ENCODE data around the gene SPINK2. TPM values are rescaled to one million over a fixed set of nuclear protein-coding genes. Genes with fewer than 3 reads are reported as not detected.
A peak's percentile ranks its signal among the peaks of the same experiment; 100 is the strongest.

The SPINK2 gene, protein sequence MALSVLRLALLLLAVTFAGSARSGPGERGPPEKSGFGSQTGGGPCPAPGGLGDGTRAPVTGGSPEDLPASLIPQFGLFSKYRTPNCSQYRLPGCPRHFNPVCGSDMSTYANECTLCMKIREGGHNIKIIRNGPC
- polyA plus RNA-seq = 1 to 10 TPM in 1 of 4 donors, under 1 TPM in 2, not detected in 1; 0.51 to 7.0 (median 0.52) TPM
- long read RNA-seq, donor 1 = 0 reads
- long read RNA-seq, donor 2 = 0 reads
- long read RNA-seq, donor 3 = 0 reads
- long read RNA-seq, donor 4 = 0 reads
- long read RNA-seq, donor 5 = 0 reads
- long read RNA-seq, donor 6 = 0 reads
- long read RNA-seq, donor 7 = 0 reads
- long read RNA-seq, donor 8 = 0 reads
- long read RNA-seq, donor 9 = 0 reads
- long read RNA-seq, donor 10, partial matches to known transcripts = 0 of 1 reads
- long read RNA-seq, donor 10, other reads (novel, unspliced or antisense) = 0 of 1 reads

DNA sequence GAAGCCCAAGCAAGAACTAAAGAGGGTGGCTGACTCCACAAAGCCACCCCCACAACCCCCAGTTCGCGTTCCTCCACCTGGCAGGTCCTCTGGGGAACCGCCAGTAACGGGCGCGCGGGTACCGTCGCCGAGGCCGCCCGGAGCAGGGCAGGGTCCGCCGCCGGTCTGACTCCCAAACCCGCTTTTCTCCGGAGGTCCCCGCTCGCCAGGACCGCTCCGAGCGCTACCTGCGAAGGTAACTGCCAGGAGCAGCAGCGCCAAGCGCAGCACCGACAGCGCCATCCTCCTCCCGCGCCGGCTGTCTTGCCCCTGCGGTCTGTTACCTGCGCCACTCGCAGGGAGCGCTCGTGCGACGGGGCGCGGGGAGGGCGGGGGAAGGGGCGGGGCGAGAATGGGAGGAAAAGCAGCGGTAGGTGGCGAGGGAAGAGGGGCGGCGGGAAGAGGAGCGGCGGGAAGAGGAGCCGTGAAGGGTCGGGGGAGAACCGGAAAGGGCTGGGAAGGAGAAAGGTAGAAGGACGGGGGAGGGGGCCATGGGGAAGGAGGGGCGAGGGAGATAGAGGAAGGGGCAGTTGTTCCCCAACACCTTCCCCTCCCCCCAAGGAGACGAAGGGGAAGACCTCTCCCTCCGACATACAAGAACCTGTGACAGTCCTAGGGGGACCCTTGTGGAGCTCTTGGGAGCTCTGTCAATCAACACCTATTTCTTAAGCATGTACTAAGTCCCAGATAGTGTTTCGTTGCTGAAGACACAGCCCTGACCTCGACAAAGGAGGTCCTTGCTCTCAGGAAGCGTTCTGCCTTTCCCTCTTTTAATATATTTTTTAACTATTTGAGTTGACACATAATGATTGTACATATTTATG is at the start of gene SPINK2:
Gene SPINK2 (minus strand): TSS at position 321 of the 863 bp plus-strand sequence. CDS start 39 bp downstream, at position 282.
- Histone ChIP-seq H3K4me3 (ENCODE audit: low read depth in 1 of 3, low read length in 3 of 3) (peak within 1 kb of the TSS; percentile 20 to 66 (median 27)), H3K36me3 (ENCODE audit: control insufficient read depth in 3 of 3, insufficient read depth in 2 of 3, low read depth in 1 of 3, low read length in 3 of 3) (no peaks in the 10 kb centered on the region), H3K9me3 (ENCODE audit: control insufficient read depth in 2 of 2, insufficient read depth in 1 of 2, low read depth in 1 of 2, low read length in 1 of 2) (peaks cover 0 to 3% of the 10 kb centered on the region in 2 donors), H3K27ac (ENCODE audit: low read depth in 1 of 3, low read length in 2 of 3) (no peak within 1 kb of the TSS), H3K27me3 (ENCODE audit: control insufficient read depth in 3 of 3, insufficient read depth in 3 of 3, low read length in 3 of 3) (peaks cover 0 to 27% (median 3%) of the 10 kb centered on the region in 3 donors), H3K4me1 (ENCODE audit: control insufficient read depth in 3 of 3, insufficient read depth in 2 of 3, low read depth in 1 of 3, low read length in 2 of 3) (peaks cover 0 to 2% (median 0%) of the 10 kb centered on the region in 3 donors)
- WGBS, 3 donors = 1 to 3% (median 2%) methylated on average over 38 to 58 of the region's 58 CpGs
- FAIRE-seq = no peak
- DNase-seq = peak; percentile 54 to 63

DNA sequence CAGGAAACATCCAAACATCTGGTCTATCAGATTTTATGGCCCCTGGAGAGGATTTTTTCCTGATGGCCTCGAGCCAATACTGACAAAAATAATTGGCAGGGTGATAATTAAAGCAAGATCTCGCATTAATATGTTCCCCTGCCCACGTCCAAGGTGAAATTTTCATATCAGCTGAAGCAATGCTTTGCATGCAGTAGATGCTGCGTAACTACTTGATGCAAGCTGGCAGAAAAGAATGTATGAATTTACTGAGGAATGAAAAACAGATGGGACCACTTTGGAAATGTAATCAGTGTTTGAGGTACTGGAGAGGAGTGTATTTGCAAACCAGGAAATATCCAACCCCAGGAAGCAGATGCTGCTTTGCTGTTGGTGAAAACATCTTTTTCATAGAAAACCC is 49.4 kb upstream of the SPINK2 start:
- Histone ChIP-seq H3K27ac (ENCODE audit: low read depth in 1 of 3, low read length in 2 of 3) (no peak overlapping the region), H3K27me3 (ENCODE audit: control insufficient read depth in 3 of 3, insufficient read depth in 3 of 3, low read length in 3 of 3) (no peaks in the 10 kb centered on the region), H3K4me3 (ENCODE audit: low read depth in 1 of 3, low read length in 3 of 3) (no peak overlapping the region), H3K36me3 (ENCODE audit: control insufficient read depth in 3 of 3, insufficient read depth in 2 of 3, low read depth in 1 of 3, low read length in 3 of 3) (no peaks in the 10 kb centered on the region), H3K9me3 (ENCODE audit: control insufficient read depth in 2 of 2, insufficient read depth in 1 of 2, low read depth in 1 of 2, low read length in 1 of 2) (no peaks in the 10 kb centered on the region), H3K4me1 (ENCODE audit: control insufficient read depth in 3 of 3, insufficient read depth in 2 of 3, low read depth in 1 of 3, low read length in 2 of 3) (no peaks in the 10 kb centered on the region)
- WGBS, 3 donors = 20 to 25% (median 22%) methylated on average over 4 of the region's 4 CpGs
- FAIRE-seq (no peak), DNase-seq (no peak)

DNA sequence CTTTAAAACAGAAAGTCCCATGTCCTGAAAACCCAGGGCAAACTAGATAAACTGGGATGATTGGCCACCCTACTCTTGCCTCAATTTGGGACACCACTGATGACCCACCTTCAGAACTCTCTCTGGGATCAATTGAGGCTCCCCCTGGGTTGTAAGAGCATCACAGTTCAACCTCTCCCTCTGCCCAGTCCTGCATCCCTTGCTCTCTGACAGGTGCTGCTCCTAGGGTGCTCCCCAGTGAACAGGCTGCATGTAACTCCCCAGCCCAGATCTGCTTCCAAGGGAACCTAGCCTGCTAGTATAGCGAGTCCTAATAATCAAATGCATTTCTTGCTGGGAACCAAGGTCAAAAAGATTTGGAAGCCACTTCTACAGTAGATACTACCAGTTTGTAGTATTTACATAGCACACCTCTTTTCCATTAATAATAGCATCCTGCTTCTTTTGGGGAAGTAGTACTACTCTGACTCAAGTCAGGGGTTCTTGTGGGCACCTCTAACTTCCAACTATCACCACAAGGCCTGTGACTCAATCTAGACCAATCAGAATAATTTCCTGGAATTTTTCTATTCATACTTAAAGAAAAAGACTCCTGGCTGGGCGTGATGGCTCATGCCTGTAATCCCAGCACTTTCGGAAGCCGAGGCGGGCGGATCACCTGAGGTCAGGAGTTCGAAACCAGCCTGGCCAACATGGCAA is 42.1 kb upstream of the SPINK2 start:
- DNase-seq (no peak), FAIRE-seq (no peak)
- H3K27ac ChIP-seq (ENCODE audit: low read depth in 1 of 3, low read length in 2 of 3) = no peak overlapping the region
- H3K4me3 ChIP-seq (ENCODE audit: low read depth in 1 of 3, low read length in 3 of 3) = no peak overlapping the region
- no peaks in the 10 kb centered on the region for H3K36me3 ChIP-seq (ENCODE audit: control insufficient read depth in 3 of 3, insufficient read depth in 2 of 3, low read depth in 1 of 3, low read length in 3 of 3)
- no peaks in the 10 kb centered on the region for H3K27me3 ChIP-seq (ENCODE audit: control insufficient read depth in 3 of 3, insufficient read depth in 3 of 3, low read length in 3 of 3)
- 74 to 94% (median 82%) methylated on average over 7 of the region's 7 CpGs for WGBS, 3 donors
- H3K9me3 ChIP-seq (ENCODE audit: control insufficient read depth in 2 of 2, insufficient read depth in 1 of 2, low read depth in 1 of 2, low read length in 1 of 2) = no peaks in the 10 kb centered on the region
- H3K4me1 ChIP-seq (ENCODE audit: control insufficient read depth in 3 of 3, insufficient read depth in 2 of 3, low read depth in 1 of 3, low read length in 2 of 3) = no peaks in the 10 kb centered on the region

DNA sequence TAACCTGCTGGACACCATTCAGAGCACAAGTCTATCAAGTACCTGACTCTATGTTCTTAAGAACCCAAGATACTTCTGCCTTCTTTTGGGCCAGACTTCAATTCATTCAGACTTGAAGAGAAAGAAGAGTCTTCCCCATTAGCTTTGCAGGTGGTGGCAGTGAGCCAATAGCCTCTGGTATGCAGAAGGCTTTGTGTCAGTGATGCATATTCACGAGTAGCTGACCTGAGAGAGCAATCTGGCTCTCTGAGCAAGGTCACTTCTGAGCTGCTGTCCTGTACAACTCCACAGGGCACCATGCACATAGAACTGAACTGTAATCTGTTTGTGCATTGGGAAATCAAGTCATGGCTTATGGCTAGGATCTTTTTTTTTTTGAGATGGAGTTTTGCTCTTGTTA is 39.9 kb upstream of the SPINK2 start:
- FAIRE-seq = no peak
- no peak for DNase-seq

DNA sequence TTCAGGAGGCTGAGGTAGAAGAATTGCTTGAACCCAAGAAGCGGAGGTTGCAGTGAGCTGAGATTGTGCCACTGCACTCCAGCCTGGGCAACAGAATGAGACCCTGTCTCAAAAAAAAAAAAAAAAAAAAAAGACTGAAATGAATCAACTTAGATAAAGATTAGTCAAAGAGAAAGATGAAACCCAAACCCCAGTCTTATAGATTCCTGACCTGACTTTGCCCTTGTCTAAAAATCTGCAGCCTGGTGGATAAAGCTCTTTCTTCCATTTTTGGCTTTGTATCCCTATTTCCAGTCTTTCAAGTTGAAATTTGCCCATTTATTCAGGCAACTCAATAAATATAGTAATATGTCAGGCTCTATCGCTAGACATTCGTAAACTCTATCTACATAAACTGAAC is 39.3 kb upstream of the SPINK2 start:
- no peak overlapping the region for H3K4me3 ChIP-seq (ENCODE audit: low read depth in 1 of 3, low read length in 3 of 3)
- 82 to 89% (median 83%) methylated on average over 3 of the region's 3 CpGs for WGBS, 3 donors
- FAIRE-seq (no peak), DNase-seq (no peak)
- H3K4me1 ChIP-seq (ENCODE audit: control insufficient read depth in 3 of 3, insufficient read depth in 2 of 3, low read depth in 1 of 3, low read length in 2 of 3) = no peaks in the 10 kb centered on the region
- H3K27me3 ChIP-seq (ENCODE audit: control insufficient read depth in 3 of 3, insufficient read depth in 3 of 3, low read length in 3 of 3) = no peaks in the 10 kb centered on the region
- no peak overlapping the region for H3K27ac ChIP-seq (ENCODE audit: low read depth in 1 of 3, low read length in 2 of 3)
- no peaks in the 10 kb centered on the region for H3K9me3 ChIP-seq (ENCODE audit: control insufficient read depth in 2 of 2, insufficient read depth in 1 of 2, low read depth in 1 of 2, low read length in 1 of 2)
- H3K36me3 ChIP-seq (ENCODE audit: control insufficient read depth in 3 of 3, insufficient read depth in 2 of 3, low read depth in 1 of 3, low read length in 3 of 3) = no peaks in the 10 kb centered on the region

More for the DNA sequence above, 39.9 kb upstream of the SPINK2 start:
- WGBS, 3 donors = 19 to 44% (median 20%) methylated on average over 1 of the region's 1 CpG
- Histone ChIP-seq H3K4me3 (ENCODE audit: low read depth in 1 of 3, low read length in 3 of 3) (no peak overlapping the region), H3K36me3 (ENCODE audit: control insufficient read depth in 3 of 3, insufficient read depth in 2 of 3, low read depth in 1 of 3, low read length in 3 of 3) (no peaks in the 10 kb centered on the region), H3K9me3 (ENCODE audit: control insufficient read depth in 2 of 2, insufficient read depth in 1 of 2, low read depth in 1 of 2, low read length in 1 of 2) (no peaks in the 10 kb centered on the region), H3K27ac (ENCODE audit: low read depth in 1 of 3, low read length in 2 of 3) (no peak overlapping the region), H3K27me3 (ENCODE audit: control insufficient read depth in 3 of 3, insufficient read depth in 3 of 3, low read length in 3 of 3) (no peaks in the 10 kb centered on the region), H3K4me1 (ENCODE audit: control insufficient read depth in 3 of 3, insufficient read depth in 2 of 3, low read depth in 1 of 3, low read length in 2 of 3) (no peaks in the 10 kb centered on the region)

DNA sequence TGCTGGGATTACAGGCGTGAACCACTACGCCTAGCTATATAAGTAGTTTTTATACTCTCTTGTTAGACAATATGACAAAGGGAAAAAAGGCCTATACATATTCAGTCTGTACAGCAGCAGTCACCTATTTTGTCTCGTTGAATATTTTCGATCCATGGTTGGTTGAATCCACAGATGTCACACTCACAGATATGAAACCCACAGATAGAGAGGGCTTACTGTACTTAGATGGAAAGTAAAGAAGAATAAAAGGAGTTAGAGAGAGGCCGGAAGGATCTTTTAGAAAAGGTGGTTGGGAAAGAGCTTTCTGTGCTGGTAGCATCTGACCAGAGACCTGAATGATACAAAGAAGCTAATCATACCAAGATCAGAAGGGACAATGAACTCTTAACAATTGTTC is 38.3 kb upstream of the SPINK2 start:
- DNase-seq (no peak), FAIRE-seq (no peak)
- no peak overlapping the region for H3K4me3 ChIP-seq (ENCODE audit: low read depth in 1 of 3, low read length in 3 of 3)
- H3K9me3 ChIP-seq (ENCODE audit: control insufficient read depth in 2 of 2, insufficient read depth in 1 of 2, low read depth in 1 of 2, low read length in 1 of 2) = no peaks in the 10 kb centered on the region
- H3K36me3 ChIP-seq (ENCODE audit: control insufficient read depth in 3 of 3, insufficient read depth in 2 of 3, low read depth in 1 of 3, low read length in 3 of 3) = no peaks in the 10 kb centered on the region
- WGBS, 3 donors = 73 to 94% (median 91%) methylated on average over 5 of the region's 5 CpGs
- no peak overlapping the region for H3K27ac ChIP-seq (ENCODE audit: low read depth in 1 of 3, low read length in 2 of 3)
- no peaks in the 10 kb centered on the region for H3K4me1 ChIP-seq (ENCODE audit: control insufficient read depth in 3 of 3, insufficient read depth in 2 of 3, low read depth in 1 of 3, low read length in 2 of 3)
- H3K27me3 ChIP-seq (ENCODE audit: control insufficient read depth in 3 of 3, insufficient read depth in 3 of 3, low read length in 3 of 3) = no peaks in the 10 kb centered on the region

DNA sequence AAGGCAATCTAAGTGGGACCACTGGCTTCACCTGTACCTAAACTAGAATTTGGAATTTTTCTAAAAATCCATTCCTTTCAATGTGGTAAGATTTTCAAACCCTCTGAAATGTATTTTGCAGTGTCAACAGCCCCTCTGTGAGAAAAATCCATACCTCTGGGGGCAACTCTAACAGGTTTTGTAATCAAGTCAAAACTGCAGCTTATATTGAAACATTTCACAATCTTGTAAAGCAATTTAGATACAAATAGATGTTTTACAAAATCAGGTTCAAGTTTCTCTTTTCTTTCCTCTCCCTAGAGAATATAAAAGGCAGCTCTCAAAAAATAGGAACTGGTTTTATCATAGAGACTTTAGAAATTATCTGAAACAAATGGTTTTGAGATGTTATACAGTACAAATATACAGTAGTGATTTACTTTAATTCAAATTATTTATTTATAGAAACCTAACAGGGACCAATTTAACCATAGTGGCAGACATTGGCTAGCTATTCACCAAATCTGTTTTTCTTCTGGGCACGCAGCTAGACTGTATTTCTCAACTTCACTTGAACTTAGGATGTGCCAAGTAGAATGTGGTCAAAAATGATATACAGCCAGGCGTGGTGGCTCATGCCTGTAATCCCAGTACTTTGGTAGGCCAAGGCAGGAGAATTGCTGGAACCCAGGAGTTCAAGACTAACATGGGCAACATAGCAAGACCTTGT is 36.3 kb upstream of the SPINK2 start:
- Histone ChIP-seq H3K9me3 (ENCODE audit: control insufficient read depth in 2 of 2, insufficient read depth in 1 of 2, low read depth in 1 of 2, low read length in 1 of 2) (no peaks in the 10 kb centered on the region), H3K4me3 (ENCODE audit: low read depth in 1 of 3, low read length in 3 of 3) (no peak overlapping the region), H3K36me3 (ENCODE audit: control insufficient read depth in 3 of 3, insufficient read depth in 2 of 3, low read depth in 1 of 3, low read length in 3 of 3) (no peaks in the 10 kb centered on the region), H3K4me1 (ENCODE audit: control insufficient read depth in 3 of 3, insufficient read depth in 2 of 3, low read depth in 1 of 3, low read length in 2 of 3) (no peaks in the 10 kb centered on the region), H3K27ac (ENCODE audit: low read depth in 1 of 3, low read length in 2 of 3) (no peak overlapping the region), H3K27me3 (ENCODE audit: control insufficient read depth in 3 of 3, insufficient read depth in 3 of 3, low read length in 3 of 3) (no peaks in the 10 kb centered on the region)
- FAIRE-seq (no peak), DNase-seq (no peak)
- 79 to 83% (median 79%) methylated on average over 2 of the region's 2 CpGs for WGBS, 3 donors

DNA sequence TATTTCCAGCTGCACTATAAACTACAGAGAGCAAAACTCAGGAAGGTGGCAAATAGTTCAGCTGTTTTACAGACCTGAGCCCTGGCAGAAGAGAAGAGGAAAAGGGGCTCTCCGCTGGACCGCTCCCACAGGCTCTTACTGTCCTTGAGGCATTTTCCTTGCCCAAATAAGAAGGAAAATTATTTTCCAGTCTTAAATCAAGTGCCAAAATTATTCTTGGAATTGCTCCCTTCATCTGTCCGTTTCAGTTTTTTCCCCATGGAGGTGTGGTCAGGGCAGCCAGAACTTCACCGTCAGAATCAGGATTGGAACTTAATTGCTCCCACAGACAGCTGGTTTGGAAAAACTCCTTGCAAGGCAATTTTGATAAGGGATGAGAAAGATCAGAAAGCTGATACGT is 35.2 kb upstream of the SPINK2 start:
- Histone ChIP-seq H3K4me1 (ENCODE audit: control insufficient read depth in 3 of 3, insufficient read depth in 2 of 3, low read depth in 1 of 3, low read length in 2 of 3) (no peaks in the 10 kb centered on the region), H3K27me3 (ENCODE audit: control insufficient read depth in 3 of 3, insufficient read depth in 3 of 3, low read length in 3 of 3) (no peaks in the 10 kb centered on the region), H3K27ac (ENCODE audit: low read depth in 1 of 3, low read length in 2 of 3) (no peak overlapping the region), H3K36me3 (ENCODE audit: control insufficient read depth in 3 of 3, insufficient read depth in 2 of 3, low read depth in 1 of 3, low read length in 3 of 3) (no peaks in the 10 kb centered on the region), H3K9me3 (ENCODE audit: control insufficient read depth in 2 of 2, insufficient read depth in 1 of 2, low read depth in 1 of 2, low read length in 1 of 2) (no peaks in the 10 kb centered on the region), H3K4me3 (ENCODE audit: low read depth in 1 of 3, low read length in 3 of 3) (no peak overlapping the region)
- WGBS, 3 donors = 41 to 54% (median 47%) methylated on average over 5 of the region's 5 CpGs
- DNase-seq (no peak), FAIRE-seq (no peak)

Data from small intestine (tissue), 16 donors.